Activated gamma-delta T cell (primary cell): ENCODE measurements around the gene CSH2.

Experiments
- DNase-seq: peaks from one replicate; lab custom pipeline; 2025; lab: John Stamatoyannopoulos, UW

The CSH2 gene

GRCh38 chr17:63834431-63835166 is 38.9 kb downstream of the CSH2 start:
- DNase-seq, result no peak

- DNase-seq, result no peak
These were observed 39.6 kb downstream of the CSH2 start for GRCh38 chr17:63833741-63834373.

- DNase-seq, result no peak
These were observed 40.3 kb downstream of the CSH2 start for GRCh38 chr17:63833026-63833740.

GRCh38 chr17:63832455-63832854 is 41.0 kb downstream of the CSH2 start:
- no peak for DNase-seq

DNA sequence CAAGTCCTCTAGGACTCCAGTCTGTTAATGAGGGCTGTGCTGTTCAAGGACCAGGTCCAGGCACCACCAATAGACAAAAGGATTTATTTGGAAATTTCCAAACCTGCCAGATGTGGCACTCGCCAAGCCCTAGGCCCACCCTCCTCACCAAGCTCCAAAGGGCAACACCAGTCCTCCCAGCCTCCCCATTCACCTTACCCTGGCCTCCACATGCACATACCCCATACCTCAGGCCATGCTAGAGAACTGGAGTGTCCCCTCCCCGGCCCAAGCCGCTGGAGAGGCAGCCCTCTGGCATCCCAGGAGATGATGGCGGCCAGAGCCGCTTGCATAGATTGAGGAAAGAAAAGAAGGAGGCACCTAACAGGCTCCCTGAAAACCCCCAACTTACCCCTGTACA is 41.5 kb downstream of the CSH2 start:
- no peak for DNase-seq

DNA sequence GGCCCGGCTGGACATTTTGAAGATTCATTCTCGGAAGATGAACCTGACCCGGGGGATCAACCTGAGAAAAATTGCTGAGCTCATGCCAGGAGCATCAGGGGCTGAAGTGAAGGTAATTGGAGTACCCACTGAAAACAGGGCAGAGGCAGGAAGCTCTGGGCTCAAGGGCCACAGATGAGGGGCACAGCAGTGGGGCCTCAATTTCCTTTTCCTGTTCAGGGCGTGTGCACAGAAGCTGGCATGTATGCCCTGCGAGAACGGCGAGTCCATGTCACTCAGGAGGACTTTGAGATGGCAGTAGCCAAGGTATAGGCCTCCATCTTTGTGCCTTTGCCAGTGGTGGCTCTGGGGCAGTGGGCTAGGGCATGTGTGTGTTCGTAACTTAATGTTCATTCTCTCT is 42.0 kb downstream of the CSH2 start:
- no peak for DNase-seq

- DNase-seq, result no peak
These were observed 42.5 kb downstream of the CSH2 start for GRCh38 chr17:63830904-63831491.

DNA sequence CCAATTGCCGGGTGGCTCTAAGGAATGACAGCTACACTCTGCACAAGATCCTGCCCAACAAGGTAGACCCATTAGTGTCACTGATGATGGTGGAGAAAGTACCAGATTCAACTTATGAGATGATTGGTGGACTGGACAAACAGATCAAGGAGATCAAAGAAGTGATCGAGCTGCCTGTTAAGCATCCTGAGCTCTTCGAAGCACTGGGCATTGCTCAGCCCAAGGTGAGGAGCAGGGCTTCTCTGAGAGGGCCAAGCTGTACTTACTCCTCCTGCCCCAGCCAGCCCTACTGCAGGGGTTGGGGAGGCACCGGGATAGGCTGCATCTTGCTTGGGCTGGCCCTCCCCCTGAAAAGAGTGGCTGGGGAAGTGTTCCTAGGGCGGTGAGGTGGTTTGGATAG is 43.2 kb downstream of the CSH2 start:
- no peak for DNase-seq

- no peak for DNase-seq
These were observed 44.5 kb downstream of the CSH2 start for GRCh38 chr17:63828936-63829335.

GRCh38 chr17:63827801-63828221 is 45.7 kb downstream of the CSH2 start:
- DNase-seq, result no peak

GRCh38 chr17:63827002-63827800 is 46.3 kb downstream of the CSH2 start, which contains the start of the genes FTSJ3 and PSMC5:
FTSJ3 (minus strand) TSS chr17:63827663; CDS start chr17:63826902, 761 bp downstream.
PSMC5 (plus strand) TSS chr17:63827431; CDS start chr17:63827491, 60 bp downstream.
- DNase-seq, result peak; percentile 86

DNA sequence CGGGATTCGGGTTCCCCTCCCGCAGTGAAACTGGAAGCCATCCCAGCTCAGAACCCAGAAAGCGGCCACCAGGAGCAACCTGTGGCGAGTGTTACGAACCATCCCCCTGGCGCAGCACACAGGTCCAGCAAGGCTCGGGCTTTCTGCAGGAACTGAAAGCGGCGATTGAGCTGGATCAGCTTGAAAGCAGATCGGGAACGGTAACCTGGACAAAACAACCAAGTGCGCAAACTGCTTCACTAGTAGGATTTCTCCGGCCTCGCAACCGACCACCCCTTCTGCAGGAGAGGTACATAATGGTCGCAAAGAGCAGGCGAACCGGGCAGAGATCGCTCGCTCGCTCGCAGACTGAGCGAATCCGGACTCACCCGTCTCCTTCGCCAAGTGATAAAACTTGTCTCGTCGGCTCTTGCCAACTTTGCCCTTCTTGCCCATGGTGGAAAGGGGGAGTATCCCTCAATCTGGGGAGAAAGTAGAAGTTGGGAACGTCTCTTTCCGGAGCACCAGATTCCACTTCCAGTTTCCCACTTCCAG is 46.9 kb downstream of the CSH2 start:
- no peak for DNase-seq

DNA sequence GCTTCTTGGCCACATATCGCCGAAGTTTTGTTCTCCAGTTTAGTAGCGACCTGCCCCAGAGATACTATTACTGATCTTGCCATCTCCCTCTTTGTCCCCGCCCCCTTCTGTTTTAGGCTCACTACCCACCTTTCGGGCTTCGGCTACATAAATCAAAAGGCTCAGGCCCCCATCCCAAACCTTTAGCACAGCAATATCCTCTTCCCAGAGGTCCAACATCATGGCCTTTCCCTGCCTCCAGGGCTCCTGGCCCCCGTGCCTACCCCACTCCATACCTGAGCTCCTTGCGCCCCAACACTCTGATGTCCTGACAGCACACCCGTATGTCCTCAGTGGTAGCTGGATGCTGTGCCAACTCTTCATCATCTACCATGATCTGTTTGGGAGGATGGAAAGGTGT is 49.1 kb downstream of the CSH2 start:
- no peak for DNase-seq

- DNase-seq, result no peak
These were observed 49.7 kb downstream of the CSH2 start for GRCh38 chr17:63823659-63824331.

GRCh38 chr17:63822537-63822936 is 50.9 kb downstream of the CSH2 start:
- DNase-seq, result no peak
